HG02885 (cell line): Measurements from ENCODE around the gene MTERF4.
A peak's percentile ranks its signal among the peaks of the same experiment; 100 is the strongest.
"Not testable (repeated sequence)": the region's sequence is repeated elsewhere in the genome, so short reads cannot be mapped to it uniquely, and the experiment has no call there.

ENCODE experiments used
- ATAC-seq: cut with Tn5 transposase; IDR thresholded peaks from one replicate; pipeline ENCODE4 v1.9.1; 2021; ENCODE audit warnings: mild to moderate bottlenecking; ENCODE audit not compliant: unreplicated experiment, poor library complexity

Gene MTERF4

DNA sequence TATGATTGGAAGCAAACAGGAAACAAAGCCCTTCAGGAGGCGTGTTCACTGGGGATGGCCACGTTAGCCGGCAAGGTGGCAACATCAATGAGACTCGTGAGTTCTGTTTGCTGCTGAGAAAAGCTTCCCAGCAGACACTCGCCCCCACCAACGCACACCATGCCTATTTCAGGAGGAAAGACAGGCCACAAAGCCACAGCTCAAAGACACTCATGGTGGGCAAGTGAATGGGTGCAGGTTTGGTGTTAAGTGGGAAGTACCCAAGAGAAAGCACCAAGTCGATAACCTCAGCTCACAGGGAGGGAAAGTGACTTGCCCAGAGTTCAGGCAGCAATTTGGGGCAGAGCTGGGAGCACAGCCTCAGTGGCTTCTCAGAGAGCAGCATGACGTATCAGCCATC, 10.5 kb upstream of the MTERF4 start:
- ATAC-seq = no peak

- no peak for ATAC-seq
Measured at GRCh38 chr2:241112046-241112445, 10.0 kb upstream of the MTERF4 start.

DNA sequence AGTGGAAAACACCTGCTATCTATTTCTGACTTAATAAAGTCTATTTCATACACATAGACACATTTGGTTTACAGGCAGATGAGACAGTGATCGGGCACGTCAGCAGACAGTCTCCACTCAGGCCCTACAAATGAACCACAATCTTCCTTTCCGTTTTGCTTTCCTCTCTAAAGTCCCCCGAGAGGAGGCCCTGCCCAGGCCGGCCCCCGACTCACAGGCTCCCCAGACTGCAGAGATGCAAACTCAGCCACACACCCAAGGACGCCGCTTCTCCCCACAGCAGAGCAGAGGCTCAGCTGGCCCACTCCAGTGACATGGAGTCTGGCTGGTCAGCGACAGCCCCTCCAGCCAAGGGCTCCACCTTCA, 9.3 kb upstream of the MTERF4 start:
- ATAC-seq = peak; percentile 39

DNA sequence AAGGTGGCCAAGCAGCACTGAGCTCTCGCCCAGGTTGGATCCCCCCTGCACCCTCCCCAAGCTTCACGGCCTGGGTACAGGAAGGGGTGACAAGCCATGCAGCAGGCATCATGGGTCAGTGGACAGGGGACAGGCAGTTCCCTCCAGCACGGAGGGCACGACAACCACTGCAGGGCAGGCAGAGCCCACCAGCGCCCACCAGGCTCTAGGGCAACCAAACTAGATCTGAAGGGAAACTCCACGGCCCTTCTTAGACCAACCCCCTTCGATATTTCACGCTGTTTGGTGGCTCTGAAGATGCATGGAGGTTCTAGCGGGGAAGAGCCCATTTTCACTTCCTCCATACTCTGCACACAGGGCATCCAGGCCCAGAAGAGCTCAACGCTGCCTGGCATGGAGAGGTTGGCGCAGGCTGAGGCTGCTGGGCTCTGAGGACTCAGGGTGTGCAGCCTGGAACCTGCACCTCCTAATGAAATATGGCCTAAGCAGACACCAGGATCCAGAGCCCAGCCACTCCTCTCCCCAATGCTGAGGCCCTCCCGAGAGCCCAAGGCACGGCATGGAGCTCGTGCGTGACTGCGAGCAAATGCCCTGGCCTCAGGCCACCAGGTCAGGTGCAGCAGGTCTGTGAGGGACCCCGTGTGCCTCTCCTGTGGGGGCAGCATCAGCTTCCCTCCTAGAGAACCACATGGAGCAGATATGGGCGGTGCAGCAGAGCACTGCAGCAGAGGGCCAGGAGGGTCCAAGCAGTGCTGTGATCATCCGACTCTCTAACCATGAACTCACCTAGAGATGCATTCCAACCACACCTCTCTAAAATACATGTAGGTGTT, 8.7 kb upstream of the MTERF4 start:
- peak; percentile 31 for ATAC-seq

- peak; percentile 19 for ATAC-seq
Measured at GRCh38 chr2:241110089-241110606, 8.1 kb upstream of the MTERF4 start.

- ATAC-seq = no peak
Measured at GRCh38 chr2:241109210-241110088, 7.4 kb upstream of the MTERF4 start.

GRCh38 chr2:241108271-241109209, 6.5 kb upstream of the MTERF4 start:
- no peak for ATAC-seq

DNA sequence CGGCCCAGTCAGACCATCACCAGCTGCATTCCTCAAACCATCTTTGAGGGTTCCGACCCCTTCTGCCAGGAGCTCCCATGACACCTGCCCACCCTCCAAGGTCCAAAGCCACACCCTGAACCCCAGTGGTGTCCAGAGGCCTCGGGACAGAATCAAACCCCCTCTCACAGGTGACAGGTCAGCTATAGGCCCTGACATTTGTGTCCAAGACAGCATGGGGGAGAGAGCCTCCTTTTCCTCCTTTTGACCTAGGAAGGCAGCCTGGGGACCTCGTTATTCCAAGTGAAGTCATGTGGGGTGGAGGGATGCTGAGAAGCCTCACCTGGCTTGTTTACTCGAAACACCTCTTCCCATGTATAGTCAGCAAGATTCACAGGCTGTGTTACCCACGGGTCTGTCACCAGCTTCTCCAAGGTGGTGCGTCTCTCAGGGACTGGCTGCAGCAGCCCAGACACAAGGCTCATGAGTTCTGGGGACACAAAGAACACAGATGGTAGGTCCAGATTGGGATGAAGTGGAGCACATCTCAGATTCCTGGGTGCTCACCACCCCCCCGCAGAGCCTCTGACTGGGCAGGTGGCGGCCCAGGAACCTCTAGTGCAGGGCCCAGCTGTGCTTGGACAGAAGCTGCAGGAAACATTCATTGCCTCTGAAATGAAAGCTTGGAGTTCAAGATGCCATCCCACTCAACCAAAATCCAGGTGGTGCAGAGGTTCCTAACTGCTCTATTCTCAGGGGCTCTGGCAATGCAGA, 5.1 kb upstream of the MTERF4 start:
- no peak for ATAC-seq

DNA sequence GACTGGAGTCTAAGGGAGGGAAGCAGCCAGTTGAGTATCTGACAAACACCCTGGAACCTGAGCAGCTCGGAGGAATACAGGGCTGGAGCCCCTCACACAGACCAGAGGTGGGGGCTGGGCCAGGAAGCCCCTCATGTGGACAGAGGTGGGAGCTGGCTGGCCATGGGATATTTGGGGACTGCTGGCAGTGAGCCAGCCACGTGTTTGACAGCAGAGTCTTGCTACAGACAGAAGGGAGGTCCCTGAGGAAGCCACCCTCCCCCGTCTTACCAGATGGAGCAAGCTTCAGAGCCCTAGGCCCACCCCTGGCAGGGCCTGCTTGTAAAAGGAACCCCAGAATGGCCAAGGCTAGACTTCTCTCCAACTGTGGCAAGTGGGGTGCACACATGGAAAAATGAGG, 3.6 kb upstream of the MTERF4 start:
- ATAC-seq = no peak

GRCh38 chr2:241104611-241105010, 2.5 kb upstream of the MTERF4 start:
- ATAC-seq = not testable (repeated sequence)

- no peak for ATAC-seq
Measured at GRCh38 chr2:241103176-241103595, 1.1 kb upstream of the MTERF4 start.

DNA sequence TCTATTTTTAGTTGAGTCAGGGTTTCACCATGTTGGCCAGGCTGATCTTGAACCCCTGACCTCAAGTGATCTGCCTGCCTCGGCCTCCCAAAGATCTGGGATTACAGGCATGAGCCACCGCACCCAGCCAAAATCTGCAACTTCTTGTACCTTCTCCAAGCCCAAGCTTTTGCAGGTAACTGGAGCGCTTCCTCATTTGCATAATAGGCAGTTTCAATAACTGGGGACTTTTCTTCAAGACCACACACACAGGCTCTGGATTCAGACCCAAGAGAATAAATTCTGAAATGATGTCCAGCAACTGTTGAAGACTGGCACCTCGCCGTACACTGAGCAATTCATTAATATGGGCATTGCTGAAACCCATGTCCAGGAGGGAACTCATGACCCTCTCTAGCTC, 2.8 kb downstream of the MTERF4 start:
- no peak for ATAC-seq

- ATAC-seq = peak; percentile 58
Measured at GRCh38 chr2:241096979-241097378, 5.1 kb downstream of the MTERF4 start.

DNA sequence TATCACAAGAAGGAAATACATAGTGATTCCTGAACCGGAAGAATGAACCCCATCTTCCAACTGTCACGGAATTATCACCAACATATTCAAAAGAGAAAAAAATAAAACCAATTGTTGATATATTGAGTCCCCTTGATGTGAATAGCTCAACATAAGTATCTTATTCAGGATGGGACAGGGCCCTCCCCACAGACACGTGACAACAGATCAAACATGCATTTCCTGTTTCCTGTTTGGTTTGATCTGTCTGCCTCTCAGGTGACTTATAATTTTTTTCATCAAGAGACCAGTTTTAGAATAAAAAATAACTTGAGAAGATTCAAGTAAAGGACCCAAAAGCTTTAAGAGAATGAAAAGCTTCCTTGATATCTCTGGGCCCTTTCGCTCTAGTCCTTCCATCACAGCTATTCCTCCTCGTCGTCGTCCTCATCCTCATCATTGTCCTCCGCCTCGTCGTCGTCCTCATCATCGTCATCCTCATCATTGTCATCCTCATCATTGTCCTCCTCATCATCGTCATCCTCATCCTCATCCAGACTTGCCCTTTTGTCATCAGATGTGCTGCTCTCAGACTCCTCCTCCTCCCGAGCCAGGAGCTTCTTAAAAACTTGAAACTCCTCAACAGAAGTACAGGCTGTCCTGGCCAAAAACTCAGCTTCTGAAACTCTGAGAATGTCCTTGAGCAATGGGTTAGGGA, 6.3 kb downstream of the MTERF4 start:
- no peak for ATAC-seq

- no peak for ATAC-seq
Measured at GRCh38 chr2:241094924-241095420, 7.1 kb downstream of the MTERF4 start.

- ATAC-seq = no peak
Measured at GRCh38 chr2:241094172-241094571, 7.9 kb downstream of the MTERF4 start.

DNA sequence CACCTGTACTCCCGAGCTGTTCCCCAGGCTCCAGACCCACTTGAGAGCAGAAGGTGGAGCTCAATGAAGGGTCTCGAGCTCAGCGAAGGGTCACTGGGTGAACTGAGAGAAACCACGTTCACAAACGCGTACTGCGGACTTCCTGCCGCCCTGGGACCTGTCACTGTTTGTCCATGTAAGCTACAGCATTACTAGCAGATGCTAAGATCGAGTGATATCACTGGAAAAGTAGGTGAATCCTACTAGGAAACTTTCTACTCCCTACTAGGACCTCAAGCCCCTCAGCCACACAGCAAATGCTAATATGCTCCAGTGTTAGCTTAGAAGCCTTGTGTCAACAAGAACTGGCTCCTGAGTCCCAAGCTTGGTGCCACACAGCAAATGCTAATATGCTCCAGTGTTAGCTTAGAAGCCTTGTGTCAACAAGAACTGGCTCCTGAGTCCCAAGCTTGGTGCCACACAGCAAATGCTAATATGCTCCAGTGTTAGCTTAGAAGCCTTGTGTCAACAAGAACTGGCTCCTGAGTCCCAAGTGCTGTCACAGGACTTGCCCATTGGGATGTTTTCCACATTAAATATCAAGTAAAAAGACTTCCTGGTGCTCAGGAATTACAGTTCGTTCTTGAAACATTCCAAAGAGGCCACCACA, 8.8 kb downstream of the MTERF4 start:
- not testable (repeated sequence) for ATAC-seq

GRCh38 chr2:241092677-241093076, 9.4 kb downstream of the MTERF4 start:
- no peak for ATAC-seq
